Stimulated activated CD8-positive, alpha-beta memory T cell treated with anti-CD3 and anti-CD28 coated beads, Interleukin-12 subunit alpha, Interleukin-12 subunit beta, amount 100 ng/mL, for 24 hours (primary cell): ENCODE data around the gene PGS1.
"Not testable (repeated sequence)": the region's sequence is repeated elsewhere in the genome, so short reads cannot be mapped to it uniquely, and the experiment has no call there.

Experiments used
- DNase-seq: peaks from one replicate; pipeline ENCODE4 v3.0.0-alpha.2; 2020; ENCODE audit errors: extremely low read depth

Gene PGS1

DNA sequence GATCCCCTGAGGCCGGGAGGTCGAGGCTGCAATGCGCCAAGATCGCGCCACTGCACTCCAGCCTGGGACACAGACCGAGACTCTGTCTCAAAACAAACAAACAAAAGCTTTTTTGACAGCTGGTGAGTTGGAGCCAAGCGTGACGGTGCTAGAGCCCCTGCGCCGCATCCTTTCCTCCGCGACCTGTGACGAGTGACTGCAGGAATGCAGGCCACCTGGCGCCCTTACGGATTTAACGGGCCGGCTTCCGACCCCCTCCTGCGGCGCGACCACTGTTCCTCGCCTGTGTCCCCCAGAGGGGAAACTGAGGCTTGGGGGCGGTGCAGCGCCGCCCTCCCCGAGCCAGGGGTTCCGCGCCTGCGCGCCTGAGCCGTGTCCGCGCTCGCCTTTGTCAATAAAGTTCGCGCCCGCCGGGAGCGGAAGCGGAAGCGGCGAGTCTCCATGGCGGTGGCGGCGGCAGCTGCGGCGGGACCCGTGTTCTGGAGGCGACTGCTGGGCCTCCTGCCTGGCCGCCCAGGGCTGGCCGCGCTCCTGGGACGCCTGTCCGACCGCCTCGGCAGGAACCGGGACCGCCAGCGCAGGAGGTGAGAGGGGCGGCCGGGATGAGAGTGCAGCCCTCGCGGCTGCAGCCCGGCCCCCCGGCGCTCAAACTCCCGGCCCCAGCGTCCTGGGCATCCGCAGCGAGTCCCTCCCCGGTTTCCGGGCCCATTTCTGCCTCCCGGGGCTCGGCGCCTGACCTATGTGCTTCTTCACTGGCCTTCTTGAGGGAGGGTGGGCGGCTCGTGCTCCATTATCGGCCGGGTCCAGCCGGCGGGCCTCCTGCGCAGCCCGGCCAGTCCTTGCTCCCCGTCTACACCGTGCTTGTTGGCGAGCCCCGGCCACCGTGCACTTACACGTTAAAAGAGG, at the start of gene PGS1:
Gene PGS1 (plus strand): TSS at position 425 of the 906 bp plus-strand sequence. CDS start 17 bp downstream, at position 442.
- DNase-seq = peak; percentile 62

- no peak for DNase-seq
Measured at GRCh38 chr17:78329263-78330059, 49.0 kb upstream of the PGS1 start.

GRCh38 chr17:78330570-78331224, 47.8 kb upstream of the PGS1 start:
- DNase-seq = no peak

- DNase-seq = not testable (repeated sequence)
Measured at GRCh38 chr17:78331355-78331754, 47.1 kb upstream of the PGS1 start.

DNA sequence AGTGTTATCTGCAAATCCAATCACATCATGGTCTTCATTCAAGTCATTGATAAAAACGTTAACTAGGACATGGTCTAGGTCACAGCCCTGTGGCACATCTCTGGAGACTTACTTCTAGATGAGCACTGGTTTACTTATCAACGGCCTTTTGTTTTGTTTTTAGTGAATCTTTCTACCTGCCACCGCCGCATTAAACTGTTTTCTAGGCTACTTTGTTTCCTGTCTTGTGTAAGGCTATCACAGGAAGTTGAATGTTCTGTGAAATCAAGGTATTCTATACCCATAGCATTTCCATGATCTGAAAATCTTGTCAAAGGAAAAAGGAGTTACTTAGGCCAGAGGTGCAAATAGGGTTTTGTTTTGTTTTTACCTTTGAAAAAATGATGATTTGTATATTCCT, 45.5 kb upstream of the PGS1 start:
- DNase-seq = no peak

GRCh38 chr17:78335209-78335608, 43.2 kb upstream of the PGS1 start:
- no peak for DNase-seq

DNA sequence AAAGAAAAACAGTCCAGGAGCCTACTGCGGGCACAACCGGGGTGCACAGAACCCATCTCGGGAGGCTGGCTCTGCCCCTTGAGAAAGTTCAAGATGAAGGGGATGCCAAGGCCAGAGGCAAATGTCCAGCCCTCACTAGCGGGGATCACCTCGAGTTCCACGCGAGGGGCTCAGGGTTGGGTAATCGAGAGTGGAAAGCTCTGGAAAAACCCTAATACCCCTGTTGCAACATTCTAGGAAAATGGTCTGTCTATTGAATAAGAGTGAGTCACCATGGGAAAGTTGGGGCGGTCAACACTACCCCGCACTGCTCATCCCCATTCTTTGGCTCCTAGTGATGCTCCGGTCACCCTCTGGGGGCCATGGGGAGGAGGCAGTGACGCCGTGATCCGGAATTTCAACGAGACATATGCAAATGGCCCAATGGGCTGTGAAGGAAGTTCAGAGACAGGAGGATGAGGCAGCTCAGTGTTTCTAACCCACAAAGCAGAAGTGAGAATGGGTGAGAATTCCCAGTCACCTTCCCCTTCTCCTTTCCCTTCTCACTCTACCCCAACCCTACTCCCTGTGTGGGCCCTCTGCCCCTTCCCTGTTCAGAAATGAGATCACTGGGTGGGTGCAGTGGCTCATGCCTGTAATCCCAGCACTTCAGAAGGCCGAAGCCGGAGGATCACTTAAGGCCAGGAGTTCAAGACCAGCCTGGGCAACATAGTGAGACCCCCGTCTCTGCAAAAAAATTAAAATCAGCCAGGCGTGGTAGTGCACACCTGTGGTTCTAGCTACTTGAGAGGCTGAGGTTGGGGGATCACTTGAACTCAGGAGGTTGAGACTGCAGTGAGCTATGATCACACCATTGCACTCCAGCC, 41.0 kb upstream of the PGS1 start:
- no peak for DNase-seq

DNA sequence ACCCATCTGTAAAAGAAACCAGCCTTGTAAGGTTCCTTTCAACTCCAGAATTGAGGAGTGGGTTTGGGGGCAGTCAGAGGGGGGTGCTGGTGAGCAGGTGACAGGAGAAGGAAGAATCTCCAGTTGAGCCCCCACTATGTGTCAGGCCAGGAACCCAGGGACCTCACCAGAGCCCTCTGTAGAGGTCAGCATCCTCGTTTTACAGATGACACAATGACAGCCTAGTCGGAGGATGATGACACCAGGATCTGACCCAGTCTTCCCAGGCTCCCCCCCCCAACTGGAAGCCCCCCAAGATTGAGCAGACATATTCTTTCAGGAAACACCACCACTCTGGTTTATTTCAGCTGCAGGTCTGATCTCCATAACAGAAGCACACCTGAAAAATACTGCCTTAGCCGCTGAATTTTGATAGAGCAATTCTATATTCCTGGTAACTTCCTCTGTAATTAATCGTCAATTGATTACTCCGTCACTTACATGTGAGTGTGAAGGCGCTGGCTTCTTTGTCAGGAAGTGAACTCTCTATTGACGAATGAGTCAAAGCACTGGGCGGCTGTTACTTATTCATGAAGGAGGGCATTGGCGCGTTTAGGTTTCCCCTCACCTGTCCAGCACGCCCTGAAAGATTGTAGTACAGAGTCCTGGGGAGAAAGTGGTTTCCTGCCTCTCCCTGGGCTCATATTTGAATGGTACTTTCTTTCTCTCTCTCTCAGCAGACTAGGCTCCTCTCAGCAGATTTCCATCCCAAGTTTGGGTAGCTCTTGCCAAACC, 39.8 kb upstream of the PGS1 start:
- DNase-seq = no peak

DNA sequence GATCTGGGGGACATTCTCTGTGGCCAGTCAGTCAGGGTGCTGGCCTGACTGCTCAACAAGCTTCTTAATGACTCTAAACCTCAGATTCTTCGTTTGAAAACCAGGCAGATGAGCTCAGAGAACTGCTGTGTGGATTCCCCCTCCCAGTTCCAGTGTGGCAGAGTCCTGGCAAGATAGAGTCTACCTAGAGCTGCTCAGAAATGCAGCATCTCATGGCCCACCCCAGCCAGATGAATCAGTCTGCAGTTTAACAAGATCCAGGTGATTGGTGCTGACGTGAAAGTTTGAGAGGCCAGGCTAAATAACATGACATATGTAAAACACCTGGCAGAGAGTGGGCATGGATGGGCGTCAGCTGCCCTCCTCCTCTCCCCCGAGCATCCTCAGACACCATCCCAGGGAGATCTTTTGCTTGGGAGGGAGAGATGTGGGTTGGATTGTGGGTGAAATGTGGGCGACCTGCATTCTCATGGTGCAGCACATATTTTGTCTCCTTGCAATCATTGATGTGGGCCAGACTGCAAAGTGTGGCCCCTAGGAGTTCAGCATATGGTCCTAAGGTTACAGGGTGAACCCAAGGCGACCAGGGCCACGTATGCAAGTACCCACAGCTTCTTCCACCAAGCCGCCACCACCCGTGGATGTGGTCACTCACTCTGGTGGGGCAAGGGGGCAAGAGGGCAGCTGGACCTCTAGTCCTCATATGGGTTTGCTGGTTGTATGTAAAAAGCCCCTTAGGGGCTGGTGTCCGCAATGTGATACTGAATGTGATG, 38.1 kb upstream of the PGS1 start:
- DNase-seq = no peak

DNA sequence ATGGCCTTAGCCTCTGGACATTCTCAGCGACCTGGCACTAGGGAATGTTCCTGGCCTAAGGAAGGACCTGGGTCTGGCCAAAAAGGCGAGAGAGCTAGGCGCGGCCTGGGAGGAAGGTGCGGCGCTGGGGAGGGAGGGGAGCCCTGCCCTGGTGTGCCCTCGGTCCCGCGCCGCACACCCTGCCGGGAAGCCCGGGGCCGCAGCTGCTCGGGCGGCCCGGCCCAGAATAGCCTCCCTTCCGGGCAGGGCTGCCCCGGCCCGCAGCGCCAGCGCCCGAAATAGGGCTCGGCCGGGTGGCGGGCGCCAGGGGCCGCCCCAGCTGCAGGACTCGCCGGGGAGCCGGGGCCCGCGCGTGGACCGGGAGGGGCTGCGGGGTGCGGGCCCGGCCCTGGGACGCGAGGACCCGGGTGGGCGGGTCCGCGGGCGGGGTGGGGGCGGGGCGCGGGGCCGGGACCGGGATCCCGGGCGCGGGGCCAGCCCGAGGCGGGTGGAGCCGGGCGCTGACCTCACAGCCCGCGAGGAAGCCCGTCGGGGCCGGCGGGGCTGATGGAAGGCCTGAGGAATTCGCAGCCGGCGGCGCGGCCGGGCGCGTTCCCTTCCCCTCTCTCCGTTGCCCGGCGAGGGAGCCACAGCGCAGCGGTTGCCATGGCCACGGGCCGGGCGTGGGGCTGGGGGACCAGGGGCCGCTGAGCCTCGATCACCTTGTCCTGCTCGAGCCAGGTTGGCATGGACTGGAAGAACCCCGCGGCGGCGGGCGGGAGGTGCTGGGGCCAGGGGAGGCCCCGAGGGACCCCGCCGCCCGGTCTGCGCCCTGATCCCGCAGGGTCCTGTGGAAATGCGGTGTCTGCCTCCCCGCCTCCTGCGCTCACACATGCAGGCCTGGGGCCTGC, 36.6 kb upstream of the PGS1 start:
- no peak for DNase-seq

GRCh38 chr17:78342449-78343186, 35.8 kb upstream of the PGS1 start:
- no peak for DNase-seq

DNA sequence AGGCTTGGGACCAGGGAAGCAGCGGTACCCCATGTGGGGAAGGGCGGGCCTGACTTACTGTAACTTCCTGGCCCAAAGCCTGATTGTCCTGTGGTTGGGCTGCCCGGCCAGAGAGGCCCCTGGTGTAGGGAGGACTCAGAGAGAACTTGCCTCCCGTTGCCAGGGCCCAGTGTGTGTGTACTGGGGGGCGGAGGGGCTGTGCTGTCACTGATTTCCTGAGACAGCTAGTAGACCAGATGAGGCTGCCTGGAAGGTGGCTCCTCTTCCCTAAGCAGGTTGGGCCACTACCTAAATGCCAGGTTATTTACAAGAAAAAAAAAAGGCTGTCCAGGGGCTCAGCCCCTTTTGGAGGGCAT, 35.3 kb upstream of the PGS1 start:
- DNase-seq = no peak

DNA sequence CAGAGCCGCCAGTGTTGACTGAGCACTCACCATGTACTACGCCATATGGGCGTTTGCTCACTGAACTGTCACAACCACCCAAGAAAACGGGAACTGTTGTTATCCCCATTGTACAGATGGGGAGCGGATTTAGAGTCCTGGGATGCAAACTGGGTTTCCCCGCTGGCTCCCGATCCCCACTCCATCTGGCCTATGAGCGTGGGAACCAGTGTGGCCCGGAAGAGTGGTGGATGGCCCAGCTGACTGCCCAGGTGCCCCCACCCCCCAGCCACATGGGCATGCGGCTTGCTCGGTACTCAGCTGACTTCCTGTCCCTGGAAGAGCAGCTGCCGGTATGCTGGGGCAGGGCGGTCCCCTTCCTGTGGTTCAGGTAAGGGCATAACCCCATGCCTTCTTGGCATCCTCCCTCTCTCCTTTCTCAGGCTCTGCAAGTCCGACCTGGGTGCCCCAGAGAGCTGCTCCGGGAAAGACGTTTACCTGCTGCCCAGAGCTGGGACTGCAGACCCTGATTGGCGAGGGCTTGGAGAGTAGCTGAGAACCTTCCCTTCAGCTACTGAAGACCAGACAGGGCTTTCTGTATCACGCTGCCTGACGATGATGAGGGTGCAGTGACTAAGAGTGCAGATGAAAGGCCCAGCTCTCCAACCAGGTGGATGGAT, 34.8 kb upstream of the PGS1 start:
- no peak for DNase-seq

- DNase-seq = no peak
Measured at GRCh38 chr17:78344666-78345065, 33.8 kb upstream of the PGS1 start.

DNA sequence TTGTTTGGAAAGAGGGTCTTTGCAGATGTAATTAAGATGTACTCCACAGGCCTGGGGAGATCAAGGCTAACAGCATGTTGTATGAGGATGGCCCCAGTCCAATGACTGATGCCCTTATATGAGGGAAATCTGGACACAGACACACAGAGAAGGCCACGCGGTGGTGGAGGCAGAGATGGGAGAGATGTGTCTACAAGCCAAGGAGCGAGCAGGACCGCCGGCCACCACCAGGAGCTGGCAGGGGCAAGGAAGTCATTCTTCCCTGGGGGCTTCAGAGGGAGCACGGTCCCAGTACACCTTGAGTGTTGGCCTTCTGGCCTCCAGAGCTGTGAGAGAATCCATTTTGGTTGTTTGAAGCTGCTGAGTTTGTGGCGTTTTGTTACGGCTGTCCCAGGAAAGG, 33.3 kb upstream of the PGS1 start:
- DNase-seq = no peak

DNA sequence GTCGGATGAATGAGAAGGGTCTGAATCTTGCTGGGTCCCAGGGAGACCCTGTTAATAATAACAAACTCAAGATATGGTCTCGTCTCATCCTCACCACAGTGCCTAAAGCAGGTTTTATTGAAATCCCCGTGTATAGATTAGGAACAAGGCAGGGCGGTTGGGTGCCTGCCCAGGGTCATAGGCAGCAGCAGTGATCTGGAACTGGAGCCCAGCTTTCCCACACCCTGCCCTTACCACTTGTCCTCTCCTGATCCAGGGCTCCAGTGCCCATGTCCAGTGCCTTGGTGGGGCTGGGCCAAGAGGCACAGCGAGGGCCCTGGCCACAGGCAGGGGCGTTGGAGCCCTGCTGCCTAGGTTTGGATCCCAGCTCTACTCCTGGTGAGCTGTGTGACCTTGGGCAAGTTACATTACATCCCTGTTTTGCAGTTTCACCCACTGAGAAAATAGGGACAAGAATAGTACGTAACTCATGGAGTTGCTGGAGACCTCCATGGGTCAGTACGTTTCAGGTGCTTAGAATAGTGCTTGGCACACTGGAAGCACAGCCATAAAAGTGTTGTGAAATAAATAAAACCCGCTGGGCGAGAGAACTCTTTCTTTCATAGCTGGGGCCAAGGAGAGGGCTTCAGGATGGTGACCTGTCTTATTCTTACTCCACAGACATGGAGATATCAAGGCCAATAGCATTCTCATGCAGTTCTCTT, 32.5 kb upstream of the PGS1 start:
- no peak for DNase-seq
